Pulmonary artery endothelial cell (primary cell): ENCODE data around the gene RFTN1. TPM values are rescaled to one million over a fixed set of nuclear protein-coding genes. Genes with fewer than 3 reads are reported as not detected.

Source experiments
- DNase-seq: peaks from one replicate; pipeline ENCODE4 v3.0.0-alpha.2; 2011; ENCODE audit warnings: low read depth, low spot score
- total RNA-seq: library from RNA; depleted of rRNA; stranded (reverse); fragments of >200 nt; gene quantifications from 2 replicates; pipeline ENCODE4 v1.2.3, GENCODE V29; 2014

The RFTN1 gene
- total RNA-seq, 1 donor from 2014 or later: 30.1 TPM

GRCh38 chr3:16410659-16411058, 102.8 kb downstream of the RFTN1 start:
- DNase-seq: no peak

GRCh38 chr3:16409032-16409431, 104.5 kb downstream of the RFTN1 start:
- no peak for DNase-seq

- no peak for DNase-seq
Measured at GRCh38 chr3:16407366-16407765, 106.1 kb downstream of the RFTN1 start.

GRCh38 chr3:16406579-16406978, 106.9 kb downstream of the RFTN1 start:
- DNase-seq: no peak

GRCh38 chr3:16406166-16406565, 107.3 kb downstream of the RFTN1 start:
- DNase-seq: no peak

GRCh38 chr3:16404349-16404895, 109.1 kb downstream of the RFTN1 start:
- no peak for DNase-seq

GRCh38 chr3:16402451-16402850, 111.0 kb downstream of the RFTN1 start:
- DNase-seq: no peak

- DNase-seq: no peak
Measured at GRCh38 chr3:16401273-16401672, 112.2 kb downstream of the RFTN1 start.

GRCh38 chr3:16400106-16400931, 113.2 kb downstream of the RFTN1 start:
- no peak for DNase-seq

GRCh38 chr3:16399473-16399872, 114.0 kb downstream of the RFTN1 start:
- DNase-seq: no peak

GRCh38 chr3:16398648-16399047, 114.9 kb downstream of the RFTN1 start:
- no peak for DNase-seq

GRCh38 chr3:16396202-16396601, 117.3 kb downstream of the RFTN1 start:
- DNase-seq: no peak

- no peak for DNase-seq
Measured at GRCh38 chr3:16395212-16395611, 118.3 kb downstream of the RFTN1 start.

- DNase-seq: no peak
Measured at GRCh38 chr3:16394639-16395038, 118.9 kb downstream of the RFTN1 start.

- DNase-seq: no peak
Measured at GRCh38 chr3:16392717-16393116, 120.8 kb downstream of the RFTN1 start.

- no peak for DNase-seq
Measured at GRCh38 chr3:16392065-16392464, 121.4 kb downstream of the RFTN1 start.

GRCh38 chr3:16390581-16390980, 122.9 kb downstream of the RFTN1 start:
- no peak for DNase-seq

GRCh38 chr3:16388850-16389441, 124.6 kb downstream of the RFTN1 start:
- DNase-seq: no peak

- DNase-seq: no peak
Measured at GRCh38 chr3:16386561-16386960, 126.9 kb downstream of the RFTN1 start.

GRCh38 chr3:16385151-16385550, 128.3 kb downstream of the RFTN1 start:
- DNase-seq: no peak

- no peak for DNase-seq
Measured at GRCh38 chr3:16383864-16384263, 129.6 kb downstream of the RFTN1 start.

- no peak for DNase-seq
Measured at GRCh38 chr3:16382845-16383244, 130.7 kb downstream of the RFTN1 start.

GRCh38 chr3:16381426-16381825, 132.1 kb downstream of the RFTN1 start:
- DNase-seq: no peak
